GM21737 (cell line): ENCODE measurements around the gene DNAJC6.

Experiments
- ATAC-seq: cut with Tn5 transposase; IDR thresholded peaks from one replicate; pipeline ENCODE4 v1.9.1; 2021; ENCODE audit warnings: mild to moderate bottlenecking, moderate library complexity; ENCODE audit not compliant: unreplicated experiment

Gene DNAJC6

GRCh38 chr1:65292861-65293593 is 16.3 kb upstream of the DNAJC6 start:
- ATAC-seq, result no peak

DNA sequence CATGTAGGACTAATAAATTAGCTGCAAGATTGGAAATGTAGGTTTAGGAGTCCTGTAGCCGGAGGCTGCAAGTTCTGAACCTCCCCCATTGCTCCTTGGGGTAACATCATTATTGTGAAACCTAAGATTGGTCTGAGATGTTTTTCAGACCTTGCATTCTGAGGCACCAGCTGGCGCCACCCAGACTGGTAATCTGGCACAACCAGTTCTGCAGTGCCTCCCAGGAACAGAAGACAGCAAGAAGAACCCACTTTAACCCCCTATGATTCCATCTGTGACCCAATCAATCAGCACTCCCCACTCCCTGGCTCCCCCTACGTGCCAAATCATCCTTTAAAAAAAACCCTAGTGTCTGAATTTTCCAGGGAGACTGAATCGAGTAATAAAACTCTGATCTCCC is 11.6 kb upstream of the DNAJC6 start:
- no peak for ATAC-seq

DNA sequence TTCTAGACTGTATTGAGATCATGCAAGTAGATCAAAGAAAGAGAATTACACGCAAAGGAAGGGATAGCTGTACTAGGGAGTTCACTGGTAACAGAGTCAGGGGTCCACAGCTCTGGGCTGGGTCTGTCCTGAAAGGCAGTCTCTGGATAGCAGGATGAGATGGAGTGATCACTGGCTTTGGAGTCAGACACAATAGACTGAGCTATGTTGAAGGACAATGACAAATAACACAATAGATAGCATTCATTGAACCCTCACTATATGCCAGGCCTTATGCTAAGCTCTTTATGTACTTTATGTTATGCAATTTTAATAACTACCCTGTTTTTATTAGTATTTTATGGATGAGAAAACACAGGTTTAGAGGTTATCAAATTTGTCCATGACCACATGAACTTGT is 10.0 kb upstream of the DNAJC6 start:
- ATAC-seq, result no peak

- ATAC-seq, result no peak
These were observed 501 bp upstream of the DNAJC6 start for GRCh38 chr1:65308781-65309303.

GRCh38 chr1:65310078-65310587 is 790 bp downstream of the DNAJC6 start:
- no peak for ATAC-seq

DNA sequence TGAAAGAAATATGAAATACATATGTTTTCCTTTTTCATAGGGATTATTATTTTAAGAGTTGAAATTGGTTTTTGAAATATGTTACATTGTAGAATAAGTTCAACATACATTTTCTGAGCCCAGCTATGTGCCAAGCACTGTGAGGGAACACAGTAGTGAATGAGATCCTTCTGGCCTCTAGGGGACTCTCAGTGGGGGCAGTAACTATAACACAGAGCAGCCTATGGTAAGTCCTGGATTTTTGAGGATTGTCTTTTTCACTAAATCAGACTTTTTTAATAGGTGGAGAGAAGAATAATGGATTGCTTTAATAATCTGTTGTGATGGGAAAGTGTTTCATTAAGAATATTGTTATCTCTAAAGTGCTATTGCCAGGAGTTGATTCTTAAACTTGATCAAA is 2.4 kb downstream of the DNAJC6 start:
- ATAC-seq, result no peak

GRCh38 chr1:65316233-65316632 is 6.9 kb downstream of the DNAJC6 start:
- no peak for ATAC-seq

DNA sequence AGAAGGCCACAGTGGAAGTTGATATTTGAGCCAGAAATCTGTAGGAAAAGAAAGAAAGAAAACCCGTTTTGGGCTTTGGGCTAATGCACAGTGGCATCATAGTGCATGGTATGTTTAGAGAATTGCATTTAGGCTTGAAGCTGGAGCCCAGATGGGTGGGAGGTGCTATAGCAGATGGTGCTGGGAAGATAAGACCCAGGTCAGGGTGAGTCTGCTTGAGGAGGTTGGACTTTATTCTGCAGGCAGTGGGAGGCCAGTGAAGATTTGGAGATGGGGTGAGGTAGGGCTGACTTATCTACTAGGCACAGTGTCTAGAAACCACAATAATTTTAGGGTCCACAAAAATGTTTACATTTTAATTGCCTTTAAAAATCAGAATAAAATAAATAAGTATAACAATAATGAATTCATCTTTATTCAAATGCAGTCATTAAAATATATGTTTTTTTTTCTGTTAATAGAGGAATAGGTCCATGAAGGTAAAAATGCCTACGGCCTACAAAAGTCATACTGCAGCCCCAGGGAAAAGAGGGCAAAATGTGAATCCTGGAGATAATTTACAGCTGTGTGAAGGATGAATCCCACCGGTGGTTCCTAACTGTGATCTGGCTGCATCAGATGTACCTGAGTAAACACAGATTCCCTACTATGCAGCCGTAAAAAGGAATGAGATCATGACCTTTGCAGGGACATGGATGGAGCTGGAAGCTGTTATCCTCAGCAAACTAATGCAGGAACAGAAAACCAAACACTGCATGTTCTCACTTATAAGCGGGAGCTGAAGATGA is 8.7 kb downstream of the DNAJC6 start:
- no peak for ATAC-seq

DNA sequence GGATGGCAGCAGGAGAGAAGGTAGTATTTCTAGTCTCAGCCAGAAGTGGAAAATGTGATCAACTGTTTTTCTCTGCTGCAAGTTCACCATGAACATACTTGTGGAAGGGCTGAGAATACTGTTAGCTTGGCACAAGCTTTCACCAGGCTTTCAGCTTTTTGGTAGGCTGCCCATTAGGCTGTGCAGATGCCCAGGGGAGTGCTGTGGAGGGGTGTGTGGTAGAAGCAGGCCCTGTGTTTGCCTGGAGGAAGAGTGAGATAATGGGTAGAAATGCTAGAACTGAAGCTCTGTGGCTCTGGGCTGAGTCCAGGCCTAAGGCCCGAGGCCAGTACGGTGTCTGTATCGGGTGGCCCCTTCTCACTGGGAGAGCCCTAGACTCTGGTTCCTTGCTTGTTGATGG is 9.8 kb downstream of the DNAJC6 start:
- ATAC-seq, result no peak

- no peak for ATAC-seq
These were observed 10.4 kb downstream of the DNAJC6 start for GRCh38 chr1:65319754-65320153.

- no peak for ATAC-seq
These were observed 12.5 kb downstream of the DNAJC6 start for GRCh38 chr1:65321879-65322278.

DNA sequence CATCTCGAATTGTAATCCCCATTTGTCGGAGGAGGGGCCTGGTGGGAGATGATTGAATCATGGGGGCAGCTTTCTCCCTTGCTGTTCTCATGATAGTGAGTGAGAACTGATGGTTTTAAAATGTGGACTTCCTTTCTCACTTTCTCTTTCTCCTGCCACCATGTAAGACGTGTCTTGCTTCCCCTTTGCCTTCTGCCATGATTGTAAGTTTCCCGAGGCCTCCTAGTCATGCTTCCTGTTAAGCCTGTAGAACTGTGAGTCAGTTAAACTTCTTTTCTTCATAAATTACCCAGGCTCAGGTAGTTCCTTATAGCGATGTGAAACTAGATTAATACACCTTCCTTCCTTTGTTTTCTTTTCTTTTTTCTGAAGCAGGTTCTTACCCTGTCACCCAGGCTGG is 13.9 kb downstream of the DNAJC6 start:
- no peak for ATAC-seq

DNA sequence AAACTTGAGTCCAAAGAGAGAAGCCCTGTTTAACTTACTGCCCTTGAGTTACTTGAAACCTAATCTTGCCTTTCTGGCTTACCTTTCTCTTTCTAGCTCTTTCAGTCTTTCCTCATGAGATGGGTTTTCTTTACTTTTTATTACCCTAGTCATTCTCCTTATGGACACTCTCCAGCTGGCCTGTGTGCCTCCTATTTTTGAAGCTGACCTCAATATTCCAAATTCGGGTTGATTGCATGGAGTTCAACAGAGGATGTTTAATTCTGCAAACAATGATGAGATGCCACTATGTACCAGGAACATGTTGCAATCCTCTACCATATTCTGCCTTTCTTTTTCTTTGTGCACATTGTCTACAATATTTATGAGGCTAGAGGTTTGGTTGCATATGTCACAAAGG is 20.7 kb downstream of the DNAJC6 start:
- no peak for ATAC-seq

DNA sequence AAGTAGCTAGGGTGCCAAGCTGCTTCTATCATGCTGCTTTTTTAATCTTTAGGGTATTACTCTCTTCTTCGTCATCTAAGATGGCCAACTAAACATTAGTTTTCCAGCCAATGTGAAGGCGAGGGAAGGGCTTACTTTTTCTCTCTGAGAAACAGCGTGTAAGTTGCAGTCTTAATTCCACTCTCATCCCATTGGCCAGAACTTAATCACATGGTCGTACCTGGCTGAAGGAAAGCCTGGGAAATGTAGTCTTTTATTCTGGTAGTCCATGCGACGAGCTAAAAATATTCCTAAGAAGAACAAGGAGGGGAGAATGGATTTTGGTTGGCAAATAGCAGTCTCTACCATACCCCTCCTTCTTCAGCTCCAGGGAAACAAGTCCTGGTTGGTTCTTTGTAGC is 21.5 kb downstream of the DNAJC6 start:
- no peak for ATAC-seq

DNA sequence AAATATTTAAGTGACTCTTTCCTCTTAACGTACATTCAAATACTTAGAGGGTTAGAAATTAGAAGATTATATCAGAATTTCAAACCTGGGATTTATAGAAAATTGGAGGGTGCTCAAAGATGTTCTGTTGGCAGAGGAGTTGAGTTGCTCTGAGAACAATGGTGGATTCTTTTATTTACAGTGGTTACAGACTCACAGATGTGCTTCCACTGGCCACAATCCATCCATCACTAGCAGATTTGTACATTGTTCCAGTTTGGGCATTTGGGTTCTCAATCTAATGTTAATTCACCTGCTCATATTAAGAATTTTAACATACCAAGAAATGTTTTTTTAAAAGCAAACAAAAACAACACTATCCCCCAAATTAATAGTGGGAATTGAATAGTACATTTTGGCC is 23.5 kb downstream of the DNAJC6 start:
- no peak for ATAC-seq

DNA sequence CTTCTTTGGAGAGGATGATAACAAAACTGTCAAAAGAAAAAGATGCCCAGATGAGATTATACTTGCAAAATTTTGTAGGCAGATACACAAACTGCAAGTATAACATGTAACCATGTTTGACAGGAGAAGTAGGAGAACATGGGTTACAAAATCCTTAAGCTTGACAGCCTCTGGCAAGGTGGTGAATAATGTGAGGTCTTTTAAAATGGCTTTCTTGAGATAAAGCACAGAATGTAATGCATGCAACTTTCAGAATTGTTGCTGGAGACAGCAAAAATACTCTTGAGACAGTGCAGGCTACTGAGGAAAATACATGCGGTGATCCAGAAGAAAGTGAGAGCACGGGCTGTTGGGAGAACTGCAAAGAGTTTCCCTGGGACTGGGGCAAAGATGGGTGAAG is 24.7 kb downstream of the DNAJC6 start:
- ATAC-seq, result no peak

GRCh38 chr1:65339866-65340468 is 30.6 kb downstream of the DNAJC6 start:
- no peak for ATAC-seq

DNA sequence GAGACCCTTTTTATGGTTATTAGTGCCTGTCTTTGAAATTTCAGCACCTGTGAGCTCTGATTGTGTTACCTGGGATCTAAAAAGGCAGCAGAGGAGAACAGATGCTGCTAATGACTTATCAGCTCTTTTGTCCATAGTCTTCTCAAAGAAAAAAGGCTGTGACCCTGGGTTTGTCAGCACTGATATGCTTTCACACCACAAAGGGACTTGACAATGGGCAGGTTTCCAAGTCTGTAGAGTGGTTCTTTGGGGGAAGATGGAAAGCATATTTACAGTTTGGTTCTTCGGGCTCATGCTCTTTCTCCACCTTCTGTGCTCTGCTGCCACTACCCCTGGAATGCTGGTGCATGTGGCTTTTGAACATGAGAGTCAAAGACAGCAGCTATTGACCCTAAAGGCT is 32.0 kb downstream of the DNAJC6 start:
- no peak for ATAC-seq

GRCh38 chr1:65343286-65343685 is 33.9 kb downstream of the DNAJC6 start:
- ATAC-seq, result no peak

DNA sequence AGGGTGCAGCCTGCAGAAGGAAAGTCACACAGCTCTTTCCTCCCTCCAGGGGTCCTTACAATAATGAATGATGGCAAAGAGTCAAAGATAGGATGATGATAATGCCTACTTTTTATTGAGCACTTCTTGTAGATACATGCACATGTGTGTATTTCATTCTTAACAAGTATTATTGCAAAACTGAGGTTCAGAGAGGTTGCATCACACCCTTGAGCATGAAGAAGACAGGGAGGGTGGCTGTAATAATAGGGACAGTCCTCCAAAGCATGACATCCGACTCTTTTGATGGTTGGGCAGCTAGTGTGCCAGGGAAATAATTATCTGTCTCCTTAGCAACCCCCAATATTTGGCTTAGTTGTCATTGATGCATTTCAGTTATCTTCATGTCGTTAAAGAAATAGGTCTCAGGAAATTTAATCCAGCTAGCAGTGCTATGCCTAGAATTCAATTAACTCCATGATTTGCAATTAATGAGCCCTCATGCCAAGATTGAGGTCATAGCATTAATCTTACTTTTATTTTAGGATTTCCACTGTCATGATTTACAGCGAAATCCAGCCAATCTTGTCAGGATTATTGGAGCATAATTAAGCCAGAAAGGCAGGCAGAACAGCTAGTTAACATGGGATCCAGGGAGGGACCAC is 35.0 kb downstream of the DNAJC6 start:
- ATAC-seq, result no peak

DNA sequence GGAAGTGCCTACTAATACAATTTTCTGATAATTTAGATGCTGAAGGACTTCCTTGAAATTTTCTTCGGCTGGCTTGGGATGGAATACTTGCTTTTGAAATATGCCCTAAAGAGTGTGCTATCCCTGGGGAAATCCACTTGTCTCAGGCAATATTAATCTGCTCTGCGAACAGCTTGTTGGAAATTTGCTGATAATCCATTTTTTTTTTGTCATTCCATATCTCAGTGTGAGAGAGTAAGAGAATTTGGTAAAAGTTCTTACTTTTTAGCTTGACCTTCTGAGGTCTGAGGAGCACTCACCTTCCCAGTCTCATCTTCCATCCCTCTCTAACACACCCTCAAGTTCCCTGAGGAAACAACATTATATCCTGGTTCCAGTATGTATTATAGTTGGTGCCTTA is 36.8 kb downstream of the DNAJC6 start:
- ATAC-seq, result no peak
